Stomach smooth muscle (tissue), 2 donors: Measurements from ENCODE around the gene OR5L1.

Source experiments
- H3K27ac ChIP-seq: one replicate; pipeline ENCODE4 v1.7.0; 2013; ENCODE audit warnings: mild to moderate bottlenecking, low read length, inconsistent platforms
- H3K27me3 ChIP-seq, 2 donors: one replicate each; pipeline ENCODE4 v1.7.0; 2013; ENCODE audit warnings: low read length in 2 of 2; ENCODE audit not compliant: insufficient read depth in 2 of 2, control insufficient read depth in 1 of 2
- H3K36me3 ChIP-seq, 2 donors: one replicate each; pipeline ENCODE4 v1.7.0; 2013; ENCODE audit warnings: low read length in 2 of 2; ENCODE audit not compliant: control insufficient read depth in 2 of 2, insufficient read depth in 2 of 2
- H3K4me1 ChIP-seq: one replicate; pipeline ENCODE4 v1.7.0; 2013; ENCODE audit warnings: low read length; ENCODE audit not compliant: control insufficient read depth, insufficient read depth
- H3K4me3 ChIP-seq, 2 donors: one replicate each; pipeline ENCODE4 v1.7.0; 2013; ENCODE audit warnings: low read length in 2 of 2
- H3K9ac ChIP-seq, 2 donors: one replicate each; pipeline ENCODE4 v1.7.0; 2013; ENCODE audit warnings: low read length in 2 of 2, mild to moderate bottlenecking in 1 of 2
- H3K9me3 ChIP-seq, 2 donors: one replicate each; pipeline ENCODE4 v1.7.0; 2013; ENCODE audit warnings: low read length in 2 of 2; ENCODE audit not compliant: control insufficient read depth in 2 of 2
- donor health status: healthy.
- donor health status: Pancreatic carcinoma.

OR5L1 gene

GRCh38 chr11:55852141-55852540, 41.0 kb downstream of the OR5L1 start:
- Histone ChIP-seq H3K9me3 (no peaks in the 10 kb centered on the region), H3K27ac (no peak overlapping the region), H3K36me3 (no peaks in the 10 kb centered on the region), H3K27me3 (no peaks in the 10 kb centered on the region), H3K9ac (no peak overlapping the region), H3K4me3 (no peak overlapping the region), H3K4me1 (no peaks in the 10 kb centered on the region)

GRCh38 chr11:55854704-55855103, 43.5 kb downstream of the OR5L1 start:
- Histone ChIP-seq H3K4me1 (no peaks in the 10 kb centered on the region), H3K27ac (no peak overlapping the region), H3K27me3 (no peaks in the 10 kb centered on the region), H3K9ac (no peak overlapping the region), H3K4me3 (no peak overlapping the region), H3K9me3 (no peaks in the 10 kb centered on the region), H3K36me3 (no peaks in the 10 kb centered on the region)
